CD4-positive, alpha-beta T cell treated with Interleukin-4 for 4 hours (primary cell): ENCODE measurements around the gene ATL2.
"Not testable (repeated sequence)": the region's sequence is repeated elsewhere in the genome, so short reads cannot be mapped to it uniquely, and the experiment has no call there.

Experiments
- DNase-seq: peaks from one replicate; pipeline ENCODE4 v3.0.0-alpha.2; 2020

ATL2 gene

DNA sequence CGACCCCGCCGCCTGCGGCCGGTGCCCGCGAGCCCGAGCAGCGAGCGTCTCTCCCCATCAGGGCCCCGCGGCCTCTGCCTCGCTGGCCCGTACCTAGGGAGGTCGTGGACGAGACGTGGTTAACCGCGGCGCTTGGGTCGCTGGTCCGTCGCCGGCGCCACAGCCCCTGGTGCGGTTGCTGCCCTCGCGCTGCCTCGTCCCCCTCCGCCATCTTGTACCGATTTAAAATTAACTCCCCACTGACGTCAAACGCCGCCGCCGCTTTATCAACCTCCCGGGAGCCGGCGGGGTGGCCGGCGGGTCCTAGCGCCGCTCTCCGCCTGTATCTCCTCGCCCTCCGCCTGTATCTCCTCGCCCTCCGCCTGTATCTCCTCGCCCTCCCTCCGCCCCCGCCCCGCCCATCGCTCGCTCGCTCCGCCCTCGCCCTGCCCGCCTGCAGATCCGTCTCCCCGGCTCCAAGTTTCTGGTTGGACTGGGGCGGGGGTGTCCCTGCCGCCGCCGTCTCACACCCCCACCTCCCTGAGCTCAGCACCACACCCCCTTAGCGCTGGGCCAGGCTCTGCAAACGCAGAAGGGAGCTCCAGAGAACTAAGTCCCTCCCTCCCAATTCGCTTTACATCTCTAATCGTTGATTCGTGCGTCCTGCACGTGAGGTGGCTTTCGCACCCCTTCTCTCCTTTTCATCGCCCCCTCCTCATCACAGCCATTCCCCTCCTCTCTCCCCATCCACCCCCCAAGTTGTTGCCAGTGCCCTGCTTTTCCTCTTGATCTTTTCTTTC is at the start of gene ATL2:
Gene ATL2 (minus strand): TSS at position 224 of the 779 bp plus-strand sequence. CDS start 13 bp downstream, at position 211.
- DNase-seq: peak; percentile 96

- no peak for DNase-seq
Observed at GRCh38 chr2:38423763-38424162, 46.7 kb upstream of the ATL2 start.

GRCh38 chr2:38421274-38422056 is 44.4 kb upstream of the ATL2 start:
- no peak for DNase-seq

DNA sequence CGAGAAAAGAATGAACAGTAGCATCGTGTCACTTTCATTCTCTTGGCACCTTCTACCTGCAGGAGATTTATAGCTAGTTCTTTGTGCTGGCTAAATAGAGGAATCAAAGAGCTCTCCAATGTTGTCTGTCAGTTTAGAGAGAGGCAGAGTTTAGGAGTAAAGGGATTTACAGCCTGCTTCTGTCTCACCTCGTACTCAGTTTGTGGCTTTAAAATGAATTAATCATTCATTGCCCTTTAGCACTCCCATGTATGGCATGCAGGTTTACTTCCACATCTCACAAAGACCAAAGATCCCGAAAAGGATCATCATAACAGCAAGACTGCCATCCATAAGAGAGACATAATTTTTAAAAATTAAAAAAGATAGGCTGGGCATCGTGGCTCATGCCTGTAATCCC is 42.4 kb upstream of the ATL2 start:
- no peak for DNase-seq

DNA sequence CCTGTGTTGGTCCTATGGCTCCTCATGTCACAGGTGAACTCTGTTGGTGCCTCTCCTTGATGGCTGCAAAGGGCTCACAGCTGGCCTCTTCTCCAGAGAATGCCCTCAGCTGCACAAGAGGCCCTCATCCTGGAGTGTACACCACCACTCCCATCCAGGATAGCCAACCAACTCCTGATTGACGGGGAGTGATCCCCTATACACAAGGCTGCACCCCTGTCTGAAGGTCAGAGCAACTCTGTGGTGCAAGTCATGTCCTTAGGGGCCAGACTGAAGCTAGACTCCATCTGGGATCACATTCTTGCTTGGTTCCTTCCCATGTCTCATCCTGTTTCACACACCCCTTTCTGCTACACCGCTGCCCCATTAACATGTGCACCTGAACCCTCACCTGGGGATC is 41.7 kb upstream of the ATL2 start:
- no peak for DNase-seq

DNA sequence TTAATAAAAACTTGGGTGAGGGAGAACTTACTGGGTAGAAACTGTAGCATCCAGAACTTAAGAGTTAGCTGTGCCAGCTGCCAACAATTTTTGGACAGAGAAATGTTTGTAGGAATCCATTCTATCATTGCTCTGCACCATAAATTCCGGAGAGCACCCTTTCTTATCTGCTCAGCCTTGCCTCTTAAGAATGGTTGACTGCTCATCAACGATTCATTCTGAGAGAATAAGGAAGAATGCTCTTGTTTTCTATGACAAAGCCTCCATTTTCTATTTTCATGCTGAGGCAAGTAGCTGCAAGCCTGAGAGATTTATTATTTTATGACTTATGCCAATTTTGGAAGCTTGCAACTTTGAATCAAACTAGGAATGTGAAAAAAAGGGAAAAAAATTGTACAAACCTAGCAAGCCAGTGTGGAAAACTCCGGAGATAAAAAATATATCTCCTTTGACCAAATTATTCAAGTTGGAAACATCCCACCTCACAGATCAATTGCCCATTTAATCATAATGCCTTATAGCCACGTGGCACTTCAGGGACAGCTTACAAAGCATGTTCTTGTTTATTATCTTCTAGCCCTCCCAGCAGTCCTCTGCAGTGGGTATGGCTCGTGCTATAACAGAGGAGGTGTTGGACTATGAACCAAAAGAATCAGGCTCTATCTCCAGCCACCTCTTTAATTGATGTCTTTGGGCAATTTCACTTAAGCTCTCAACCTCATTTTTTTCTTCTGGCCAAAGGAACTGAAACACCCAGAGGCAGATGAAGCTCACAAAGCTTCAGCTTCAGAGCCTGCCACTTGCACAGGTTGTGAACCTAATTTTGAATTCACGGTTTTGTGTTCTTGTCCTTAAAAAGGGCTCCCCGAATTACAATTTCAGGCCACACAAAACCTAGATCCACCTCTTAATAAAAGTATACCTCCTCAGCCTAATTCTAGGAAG is 40.9 kb upstream of the ATL2 start:
- no peak for DNase-seq

GRCh38 chr2:38416296-38417036 is 39.4 kb upstream of the ATL2 start:
- no peak for DNase-seq

- no peak for DNase-seq
Observed at GRCh38 chr2:38415728-38416291, 38.7 kb upstream of the ATL2 start.

GRCh38 chr2:38415023-38415422 is 38.0 kb upstream of the ATL2 start:
- no peak for DNase-seq

GRCh38 chr2:38412235-38412871 is 35.3 kb upstream of the ATL2 start:
- not testable (repeated sequence) for DNase-seq

- no peak for DNase-seq
Observed at GRCh38 chr2:38409156-38410102, 32.4 kb upstream of the ATL2 start.

GRCh38 chr2:38407111-38407682 is 30.1 kb upstream of the ATL2 start:
- no peak for DNase-seq

DNA sequence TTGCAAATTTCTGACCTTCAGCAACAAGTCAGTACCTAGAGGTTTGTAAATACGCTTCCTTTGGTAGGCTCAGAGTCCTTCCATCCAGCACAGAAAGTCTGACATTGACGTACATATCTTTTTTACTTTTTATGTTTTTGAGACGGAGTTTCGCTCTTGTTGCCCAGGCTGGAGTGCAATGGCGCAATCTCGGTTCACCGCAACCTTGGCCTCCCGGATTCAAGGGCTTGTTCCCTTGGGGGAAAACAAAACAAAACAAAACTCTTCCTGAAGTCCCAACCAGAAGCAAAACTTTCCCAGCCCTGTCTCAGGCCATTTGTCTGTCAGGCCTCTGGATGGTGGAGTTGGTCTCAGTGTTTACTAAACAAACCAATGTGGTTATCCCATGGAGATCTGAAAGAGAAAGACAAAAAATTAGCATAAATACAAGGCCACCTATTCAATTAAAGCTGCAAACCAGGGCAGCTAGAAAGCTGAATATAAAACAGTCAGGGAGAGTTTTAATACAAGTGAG is 29.6 kb upstream of the ATL2 start:
- DNase-seq: no peak

GRCh38 chr2:38405917-38406596 is 29.0 kb upstream of the ATL2 start:
- DNase-seq: no peak

GRCh38 chr2:38400513-38400912 is 23.4 kb upstream of the ATL2 start:
- DNase-seq: no peak

- DNase-seq: no peak
Observed at GRCh38 chr2:38398739-38399138, 21.7 kb upstream of the ATL2 start.

GRCh38 chr2:38394903-38395341 is 17.8 kb upstream of the ATL2 start:
- DNase-seq: no peak

DNA sequence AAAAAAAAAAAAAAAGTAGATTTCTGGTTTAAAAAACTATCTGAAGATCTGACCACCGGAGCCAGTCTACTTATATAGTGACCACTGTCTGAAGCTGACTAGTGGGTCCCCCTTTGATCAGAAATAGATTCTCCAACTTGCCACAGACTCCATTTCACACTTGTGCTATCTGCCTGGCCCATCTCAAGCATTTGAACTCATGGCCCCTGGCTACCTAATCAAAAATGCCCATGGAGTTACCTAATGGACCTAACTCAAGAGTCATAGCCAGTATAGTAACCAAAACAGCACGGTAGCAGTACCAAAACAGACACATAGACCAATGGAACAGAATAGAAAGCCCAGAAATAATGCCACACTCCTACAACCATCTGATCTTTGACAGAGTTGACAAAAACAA is 17.0 kb upstream of the ATL2 start:
- no peak for DNase-seq

GRCh38 chr2:38390947-38391346 is 13.9 kb upstream of the ATL2 start:
- DNase-seq: no peak
